ENCODE measurements around the gene PRPF19.

The PRPF19 gene

GRCh38 chr11:60905047-60905446, 1.3 kb downstream of the PRPF19 start:
- no peak for DNase-seq (ENCODE audit: low spot score)

DNA sequence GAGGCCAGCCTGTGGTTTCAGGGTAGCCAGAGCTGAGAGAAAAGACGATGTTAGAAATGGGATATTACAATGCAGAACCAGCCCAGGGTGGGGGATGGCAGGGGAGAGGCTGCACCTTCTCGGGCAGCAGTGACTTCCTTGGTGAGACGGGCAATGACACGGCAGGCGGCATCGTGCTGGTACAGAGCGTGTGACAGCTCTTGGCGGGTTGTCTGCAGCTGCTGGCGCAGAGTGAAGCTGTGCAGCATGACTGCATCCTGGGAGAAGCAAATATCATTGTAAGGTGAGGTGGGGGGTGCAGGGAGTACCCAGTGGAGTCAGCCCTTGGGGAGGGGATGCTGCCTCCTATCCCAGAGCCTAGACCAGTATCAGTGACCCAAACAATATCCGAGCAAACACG, 3.8 kb downstream of the PRPF19 start:
- no peak for DNase-seq (ENCODE audit: low spot score)

DNA sequence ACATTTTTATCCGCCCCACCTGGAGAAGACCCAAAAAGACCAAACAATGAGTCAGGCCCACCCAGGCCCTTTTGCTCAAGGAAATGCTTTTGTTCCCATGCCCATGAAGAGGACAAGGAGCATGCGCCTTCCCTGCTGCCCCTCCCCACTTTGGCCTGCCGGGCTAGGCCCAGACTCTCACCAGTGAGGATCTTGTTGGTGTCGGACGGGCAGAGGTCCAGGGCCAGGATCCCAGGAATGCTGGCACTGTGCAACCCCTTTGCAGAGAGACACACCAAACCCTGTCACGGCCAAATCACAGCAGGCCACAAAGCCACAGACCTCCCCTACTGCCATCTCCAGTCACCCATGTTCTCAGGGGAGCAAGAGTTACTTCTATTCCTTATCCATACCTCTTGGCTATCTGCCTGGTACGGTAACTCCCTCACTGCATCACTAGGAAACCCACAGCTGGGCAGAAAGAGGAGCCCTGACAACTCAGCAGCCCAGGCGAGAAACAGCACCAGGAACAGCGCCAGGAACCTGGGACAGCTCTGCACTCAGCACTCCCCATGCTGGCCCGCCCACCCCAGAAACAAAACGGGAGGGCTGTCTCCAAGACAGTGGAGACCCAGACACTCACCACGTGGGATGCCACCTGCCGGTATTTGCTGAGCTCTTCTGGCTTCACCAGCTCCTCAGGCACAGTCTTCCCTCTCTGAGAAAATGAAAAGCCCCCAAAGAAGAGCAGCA, 5.5 kb downstream of the PRPF19 start:
- DNase-seq (ENCODE audit: low spot score): no peak

DNA sequence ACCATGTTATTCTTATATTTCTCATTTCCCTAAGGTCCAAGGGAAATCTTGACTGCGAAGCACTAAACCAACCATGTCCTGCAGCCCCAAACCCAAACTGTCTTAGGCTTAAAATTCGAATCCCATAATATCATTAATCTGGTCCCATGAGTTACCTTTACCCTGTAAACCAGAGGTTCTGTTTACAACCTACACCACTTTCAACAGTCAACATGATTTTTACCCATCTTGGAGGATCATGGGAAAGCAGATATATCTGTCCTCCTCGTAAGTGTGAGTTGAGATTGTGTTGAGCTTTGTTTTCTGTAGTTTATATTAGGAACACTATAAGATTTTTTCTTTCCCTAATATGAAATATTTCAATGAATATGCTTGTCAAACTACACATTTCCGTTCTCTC, 6.4 kb downstream of the PRPF19 start:
- DNase-seq (ENCODE audit: low spot score): no peak

GRCh38 chr11:60899046-60899936, 7.1 kb downstream of the PRPF19 start:
- peak; percentile 71 for DNase-seq (ENCODE audit: low spot score)

- DNase-seq (ENCODE audit: low spot score): no peak
Measured at GRCh38 chr11:60897496-60897895, 8.9 kb downstream of the PRPF19 start.

GRCh38 chr11:60895687-60896086, 10.7 kb downstream of the PRPF19 start:
- no peak for DNase-seq (ENCODE audit: low spot score)

GRCh38 chr11:60891103-60891741, 15.2 kb downstream of the PRPF19 start:
- no peak for DNase-seq (ENCODE audit: low spot score)

- no peak for DNase-seq (ENCODE audit: low spot score)
Measured at GRCh38 chr11:60890696-60891095, 15.7 kb downstream of the PRPF19 start.

DNA sequence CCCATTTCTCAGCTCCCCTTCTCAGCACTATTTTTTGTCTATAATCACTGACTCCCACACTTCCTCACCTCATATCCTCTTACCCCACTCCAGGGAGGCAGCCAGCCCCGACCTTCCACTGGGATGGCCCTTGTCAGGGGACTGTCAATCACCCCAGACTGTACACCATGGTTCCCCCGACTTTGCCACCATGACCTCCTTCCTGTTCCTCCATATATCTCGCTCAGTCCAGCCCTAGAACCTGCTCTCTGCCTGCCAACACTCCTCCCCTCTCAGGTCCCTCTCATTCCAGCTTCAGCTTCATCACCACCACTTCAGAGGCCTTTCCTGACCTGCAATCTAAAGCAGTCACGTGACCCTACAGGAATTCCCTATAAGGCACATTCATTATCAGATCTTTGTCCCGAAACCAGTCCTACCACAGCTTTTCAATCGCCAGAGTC, 16.5 kb downstream of the PRPF19 start:
- DNase-seq (ENCODE audit: low spot score): no peak

DNA sequence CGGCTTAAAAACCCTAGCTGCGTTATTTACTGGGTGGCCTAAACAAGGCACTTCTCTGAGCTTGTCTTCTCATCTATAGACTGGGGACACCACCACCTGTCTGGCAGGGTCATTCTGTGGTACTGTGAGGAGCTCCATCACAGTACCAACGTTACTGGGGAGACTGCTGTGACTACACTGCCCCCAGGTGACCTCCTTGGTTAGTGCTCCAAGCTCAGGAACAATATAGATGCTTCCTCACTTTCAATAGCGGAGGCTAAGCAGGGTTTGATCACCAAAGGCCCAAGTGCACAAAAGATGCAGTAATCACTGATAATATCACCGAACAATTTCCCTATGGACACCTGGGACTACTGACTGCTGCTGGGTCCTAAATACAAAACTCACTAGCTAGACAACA, 18.8 kb downstream of the PRPF19 start:
- peak; percentile 53 for DNase-seq (ENCODE audit: low spot score)

DNA sequence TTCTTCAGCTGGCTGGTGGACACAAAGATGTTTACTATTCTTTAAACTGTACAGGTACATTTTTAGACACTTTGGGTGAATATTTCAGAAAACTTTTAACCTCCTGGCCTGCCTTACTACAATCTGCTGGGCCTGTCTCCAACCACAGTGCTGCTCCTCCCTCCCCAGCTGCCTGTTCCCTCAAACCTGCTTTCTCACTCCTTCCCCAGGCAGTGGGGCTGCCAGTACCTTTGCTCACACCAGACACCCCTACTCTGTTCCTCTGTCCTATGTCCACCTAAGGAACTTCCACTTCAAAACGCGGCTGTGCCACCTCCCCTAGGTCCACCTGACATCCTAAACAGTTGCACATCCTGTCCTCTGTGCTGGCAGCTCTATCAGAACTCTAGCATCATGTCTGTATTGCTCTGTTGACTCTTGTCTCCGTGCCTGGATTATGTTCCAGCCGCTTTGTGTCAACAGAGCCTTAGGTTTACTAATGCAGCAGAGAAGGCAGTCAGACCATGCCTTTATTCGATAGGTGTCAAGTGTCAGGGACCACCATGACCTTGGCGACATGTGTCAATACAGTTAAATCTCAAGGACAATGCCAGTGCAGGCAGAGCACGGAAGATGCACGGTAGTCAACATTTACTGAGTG, 25.6 kb downstream of the PRPF19 start:
- no peak for DNase-seq (ENCODE audit: low spot score)

DNA sequence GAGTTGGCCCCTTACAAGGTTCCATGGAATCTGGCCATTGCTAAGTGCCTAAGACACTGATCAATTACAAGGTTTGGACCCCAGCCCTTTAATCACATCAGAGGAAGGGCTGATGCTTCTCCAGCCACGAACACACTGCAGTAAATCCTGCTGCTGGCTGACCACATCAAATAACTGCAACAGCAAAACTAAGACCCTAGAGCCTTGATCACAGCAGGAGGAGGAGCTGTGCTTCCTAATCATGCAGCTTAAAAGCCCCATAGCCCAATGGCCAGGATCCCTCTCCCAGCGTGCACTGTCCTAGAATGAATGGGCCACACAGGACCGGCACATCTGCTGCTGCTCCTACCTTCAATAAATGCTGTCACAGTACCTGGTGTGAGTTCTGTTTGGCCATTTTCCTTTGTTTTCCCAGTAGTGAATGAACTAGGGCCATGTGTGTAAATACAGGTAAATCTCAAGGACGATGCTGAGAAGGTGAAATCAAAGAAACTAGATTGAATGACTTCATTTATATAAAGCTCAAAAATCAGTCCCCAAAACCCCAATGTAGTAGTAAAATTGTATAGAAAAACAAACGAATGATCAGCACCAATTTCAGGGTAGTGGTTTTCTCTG, 26.3 kb downstream of the PRPF19 start:
- no peak for DNase-seq (ENCODE audit: low spot score)

- DNase-seq (ENCODE audit: low spot score): no peak
Measured at GRCh38 chr11:60879104-60879503, 27.3 kb downstream of the PRPF19 start.

DNA sequence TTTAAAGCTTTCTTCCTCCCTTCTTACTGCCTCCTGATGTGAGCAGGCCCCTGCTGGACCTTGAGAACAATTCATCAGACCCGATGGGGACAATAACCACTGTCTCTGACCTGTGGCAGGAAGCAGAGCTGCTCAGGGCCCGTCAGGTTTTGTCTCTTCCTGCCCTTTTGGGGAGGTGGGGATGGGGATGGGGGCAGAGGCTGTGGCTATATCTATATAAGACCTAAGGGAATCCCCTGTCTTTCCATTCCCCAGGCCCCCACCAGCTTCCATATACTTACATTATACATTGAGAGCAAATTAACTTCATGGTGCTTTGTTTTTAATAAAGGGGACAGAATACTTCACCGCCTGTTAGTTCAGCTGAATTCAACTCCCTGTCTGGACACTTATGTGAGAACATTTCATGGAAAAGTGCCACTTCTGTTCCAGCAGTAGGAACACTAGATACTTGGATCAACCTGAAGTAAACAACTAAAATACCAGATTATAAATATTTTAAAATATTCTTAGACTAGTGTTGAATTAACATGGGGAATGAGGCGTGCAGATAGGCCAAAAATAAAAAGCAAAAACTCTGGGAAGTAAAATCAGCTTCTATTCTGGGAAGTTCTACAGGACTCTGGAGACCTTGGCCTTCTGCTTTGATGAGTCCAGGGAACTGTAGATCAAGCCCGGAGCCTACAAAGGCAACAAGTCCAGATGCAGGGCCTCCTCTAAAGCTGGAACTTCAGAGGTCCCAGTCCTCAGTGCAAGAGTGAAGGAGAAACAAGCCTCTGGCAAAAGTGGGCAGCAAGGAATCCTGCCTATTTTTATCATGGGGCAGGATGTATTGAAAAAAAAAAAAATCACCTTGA, 27.9 kb downstream of the PRPF19 start:
- no peak for DNase-seq (ENCODE audit: low spot score)

DNA sequence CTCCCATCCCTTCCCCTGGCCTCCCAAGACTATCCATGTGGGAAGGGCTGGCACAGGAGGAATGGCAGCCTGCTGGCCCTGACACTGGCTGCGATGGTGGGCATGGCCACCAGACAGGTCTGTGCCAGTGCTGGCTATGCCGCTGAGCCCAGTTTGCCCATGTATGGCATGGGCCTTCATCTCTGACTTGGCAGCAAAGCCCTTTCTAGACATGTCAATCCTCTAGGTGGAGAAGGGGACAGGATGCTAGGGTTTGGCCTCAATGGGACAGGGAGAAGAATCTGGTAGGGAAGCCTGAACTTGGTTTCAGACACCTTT, 30.3 kb downstream of the PRPF19 start:
- no peak for DNase-seq (ENCODE audit: low spot score)

DNA sequence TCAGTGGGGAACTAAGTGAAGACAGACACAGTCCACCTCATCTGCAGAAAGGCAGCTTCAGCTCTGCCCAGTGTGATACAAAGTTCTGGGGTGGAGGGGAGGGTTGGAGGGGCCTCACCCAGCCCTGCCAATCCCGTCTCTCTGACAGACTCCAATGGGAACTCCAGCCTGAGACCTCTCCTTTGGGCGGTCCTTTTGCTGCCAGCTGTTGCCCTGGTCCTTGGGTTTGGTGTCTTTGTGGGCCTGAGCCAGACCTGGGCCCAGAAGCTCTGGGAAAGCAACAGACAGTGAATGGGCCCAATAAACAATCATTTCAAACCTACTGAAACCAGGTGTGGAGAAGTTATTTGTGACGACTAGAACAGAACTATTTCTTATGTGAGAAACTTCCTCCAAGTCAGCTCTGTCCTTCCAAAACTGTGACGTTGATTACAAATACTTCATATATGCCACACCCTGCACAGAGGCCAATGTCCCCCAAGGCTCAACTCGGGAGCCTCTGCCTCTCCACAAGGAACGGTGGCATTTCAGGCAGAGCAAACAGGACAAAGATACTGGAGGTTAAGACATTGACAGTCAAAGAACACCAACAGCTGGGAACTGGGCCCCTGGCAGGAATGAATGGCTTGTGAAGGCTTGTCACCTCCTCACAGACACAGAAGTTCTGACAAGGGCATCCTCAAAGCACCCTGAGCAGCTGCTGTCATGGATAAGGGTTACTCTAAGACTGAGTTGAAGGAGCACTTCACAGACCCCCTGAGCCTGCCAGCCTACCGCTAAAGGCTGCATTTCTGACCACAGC, 30.8 kb downstream of the PRPF19 start:
- DNase-seq (ENCODE audit: low spot score): no peak

GRCh38 chr11:60874421-60875365, 31.7 kb downstream of the PRPF19 start:
- no peak for DNase-seq (ENCODE audit: low spot score)

- no peak for DNase-seq (ENCODE audit: low spot score)
Measured at GRCh38 chr11:60873533-60873932, 32.9 kb downstream of the PRPF19 start.
